Activated naive CD4-positive, alpha-beta T cell treated with anti-CD3 and anti-CD28 coated beads, Interleukin-2, amount 50 U/mL, for 72 hours (primary cell): ENCODE results near the gene KLK1. TPM values are rescaled to one million over a fixed set of nuclear protein-coding genes. Genes with fewer than 3 reads are reported as not detected.
"Not testable (repeated sequence)": the region's sequence is repeated elsewhere in the genome, so short reads cannot be mapped to it uniquely, and the experiment has no call there.

Source experiments
- ATAC-seq, 2 donors: fragments of 150-1000 bp; cut with Tn5 transposase; 2 replicates each; pipeline ENCODE4 v1.10.0; 2021; ENCODE audit warnings: mild to moderate bottlenecking in 2 of 2, moderate library complexity in 2 of 2
- DNase-seq, 2 donors: peaks; one replicate each; pipeline ENCODE4 v3.0.0; 2021 to 2022; ENCODE audit warnings: low spot score in 2 of 2
- H3K27ac Mint-ChIP-seq, 2 donors: one replicate each; pipeline ENCODE4 v1.8.0; 2022; ENCODE audit warnings: mild to moderate bottlenecking in 2 of 2, mixed read lengths in 2 of 2
- H3K36me3 Mint-ChIP-seq, 2 donors: one replicate each; pipeline ENCODE4 v1.8.0; 2022; ENCODE audit warnings: mixed read lengths in 2 of 2
- H3K9me3 Mint-ChIP-seq, 2 donors: one replicate each; pipeline ENCODE4 v1.8.0; 2022; ENCODE audit warnings: mixed read lengths in 2 of 2
- total RNA-seq, 2 donors: library from RNA; stranded (reverse); gene quantifications; one replicate each; pipeline ENCODE4 v1.2.3, GENCODE V29; 2022

The KLK1 gene
- total RNA-seq, 2 donors from 2014 or later: 1.2 to 5.0 TPM

DNA sequence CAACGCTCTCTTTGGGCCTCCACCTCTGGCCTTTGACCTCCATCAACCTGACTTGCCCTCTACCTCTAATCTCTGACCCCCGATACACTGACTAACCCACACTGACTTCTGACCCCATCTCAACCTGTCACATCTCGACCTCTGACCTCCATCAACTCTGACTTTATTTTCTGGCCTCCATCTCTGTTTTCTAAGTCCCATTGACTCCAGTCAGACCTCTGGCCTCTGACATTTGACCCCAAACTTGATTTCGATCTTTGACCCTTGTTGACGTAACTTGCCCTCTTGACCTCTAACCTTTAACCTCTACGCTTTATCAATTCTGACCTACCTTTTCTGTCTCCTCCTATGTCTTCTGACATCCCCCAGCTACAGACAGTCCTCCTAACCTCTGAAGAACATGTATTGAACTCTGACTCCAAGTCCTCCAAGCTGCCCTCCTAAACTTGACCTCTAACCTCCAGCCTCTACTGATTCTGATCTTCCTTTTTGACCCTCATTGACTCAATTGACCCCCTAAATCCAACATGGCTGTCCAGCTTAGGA, 32.6 kb downstream of the KLK1 start:
- H3K9me3 Mint-ChIP-seq: no peaks in the 10 kb centered on the region
- no peaks in the 10 kb centered on the region for H3K36me3 Mint-ChIP-seq
- no peak for DNase-seq
- H3K27ac Mint-ChIP-seq: peak overlapping the region in 1 of 2 donors; percentile 84
- ATAC-seq: peak in 1 of 2 donors; percentile 2

DNA sequence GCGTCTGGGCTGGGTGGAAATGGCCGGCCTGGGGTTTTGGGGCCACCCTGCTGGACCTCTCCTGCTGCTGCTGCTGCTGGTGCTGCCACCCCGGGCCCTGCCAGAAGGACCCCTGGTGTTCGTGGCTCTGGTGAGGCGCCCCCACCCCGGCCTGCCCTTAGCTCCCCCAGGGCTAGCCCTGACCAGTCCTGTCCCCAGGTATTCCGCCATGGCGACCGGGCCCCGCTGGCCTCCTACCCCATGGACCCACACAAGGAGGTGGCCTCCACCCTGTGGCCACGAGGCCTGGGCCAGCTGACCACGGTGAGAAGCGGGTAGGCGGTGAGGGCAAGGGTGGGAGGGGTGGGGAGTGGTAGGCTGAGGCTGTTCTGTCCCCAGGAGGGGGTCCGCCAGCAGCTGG, 33.2 kb downstream of the KLK1 start, which contains the start of gene ACP4:
Gene ACP4, plus strand, starts transcription at position 20 of the 400 bp plus-strand sequence. Its CDS starts 0 bp downstream, at position 20.
- ATAC-seq: peak in 1 of 2 donors; percentile 7
- Mint-ChIP-seq H3K36me3 (no peaks in the 10 kb centered on the region), H3K9me3 (no peaks in the 10 kb centered on the region), H3K27ac (peak within 1 kb of the TSS in 1 of 2 donors; percentile 84)
- no peak for DNase-seq

DNA sequence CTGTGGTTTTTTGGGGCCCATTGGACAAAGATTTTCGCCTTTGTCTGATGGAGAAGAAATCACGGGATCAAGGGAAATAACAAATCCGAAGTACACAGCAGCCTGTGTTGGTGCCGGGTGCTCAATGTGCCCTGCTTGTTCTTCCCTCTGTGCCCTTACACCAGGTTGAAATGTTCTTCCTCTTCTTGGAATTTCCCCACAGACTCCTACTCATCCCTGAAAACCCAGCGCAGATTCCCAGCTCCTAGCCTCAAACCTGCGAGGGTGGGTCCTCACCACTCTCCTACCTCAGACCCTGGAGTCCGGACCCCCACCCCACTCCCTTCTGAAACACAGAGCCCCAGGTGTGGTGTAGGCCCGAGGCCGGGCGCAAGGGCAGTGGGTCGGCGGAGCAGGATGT, 38.3 kb downstream of the KLK1 start:
- no peaks in the 10 kb centered on the region for H3K36me3 Mint-ChIP-seq
- H3K27ac Mint-ChIP-seq: no peak overlapping the region
- no peak for DNase-seq
- ATAC-seq: no peak
- H3K9me3 Mint-ChIP-seq: no peaks in the 10 kb centered on the region

DNA sequence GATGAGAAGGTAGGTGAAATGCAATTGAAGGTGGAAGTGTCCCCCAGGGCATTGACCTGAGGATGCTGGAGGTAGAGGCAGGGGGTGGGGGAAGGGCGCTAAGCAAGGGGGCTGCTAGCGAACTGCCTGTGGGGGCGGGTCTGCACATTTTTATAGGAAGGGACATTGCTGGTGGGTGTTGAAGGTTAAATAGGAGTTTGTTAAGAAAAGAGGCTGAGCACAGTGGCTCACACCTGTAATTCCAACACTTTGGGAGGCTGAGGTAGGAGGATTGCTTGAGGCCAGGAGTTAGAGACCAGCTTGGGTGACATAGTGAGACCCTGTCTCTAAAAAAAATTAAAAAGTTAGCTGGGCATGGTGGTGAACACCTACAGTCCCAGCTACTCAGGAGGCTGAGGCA, 38.9 kb downstream of the KLK1 start:
- H3K36me3 Mint-ChIP-seq: no peaks in the 10 kb centered on the region
- H3K27ac Mint-ChIP-seq: no peak overlapping the region
- DNase-seq (no peak), ATAC-seq (no peak)
- no peaks in the 10 kb centered on the region for H3K9me3 Mint-ChIP-seq

DNA sequence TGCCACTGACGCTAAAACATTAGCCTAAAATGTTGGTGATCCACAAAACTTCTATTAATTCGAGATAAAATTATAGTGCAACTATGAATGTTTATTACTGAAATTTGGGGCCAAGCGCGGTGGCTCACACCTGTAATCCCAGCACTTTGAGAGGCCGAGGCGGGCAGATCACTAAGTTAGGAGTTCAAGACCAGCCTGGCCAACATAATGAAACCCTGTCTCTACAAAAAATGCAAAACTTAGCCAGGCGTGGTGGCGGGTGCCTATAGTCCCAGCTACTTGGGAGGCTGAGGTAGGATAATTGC, 39.8 kb downstream of the KLK1 start:
- DNase-seq, H3K36me3 Mint-ChIP-seq, ATAC-seq, H3K9me3 Mint-ChIP-seq: not testable (repeated sequence)
- peak overlapping the region in 1 of 2 donors; percentile 60 for H3K27ac Mint-ChIP-seq

DNA sequence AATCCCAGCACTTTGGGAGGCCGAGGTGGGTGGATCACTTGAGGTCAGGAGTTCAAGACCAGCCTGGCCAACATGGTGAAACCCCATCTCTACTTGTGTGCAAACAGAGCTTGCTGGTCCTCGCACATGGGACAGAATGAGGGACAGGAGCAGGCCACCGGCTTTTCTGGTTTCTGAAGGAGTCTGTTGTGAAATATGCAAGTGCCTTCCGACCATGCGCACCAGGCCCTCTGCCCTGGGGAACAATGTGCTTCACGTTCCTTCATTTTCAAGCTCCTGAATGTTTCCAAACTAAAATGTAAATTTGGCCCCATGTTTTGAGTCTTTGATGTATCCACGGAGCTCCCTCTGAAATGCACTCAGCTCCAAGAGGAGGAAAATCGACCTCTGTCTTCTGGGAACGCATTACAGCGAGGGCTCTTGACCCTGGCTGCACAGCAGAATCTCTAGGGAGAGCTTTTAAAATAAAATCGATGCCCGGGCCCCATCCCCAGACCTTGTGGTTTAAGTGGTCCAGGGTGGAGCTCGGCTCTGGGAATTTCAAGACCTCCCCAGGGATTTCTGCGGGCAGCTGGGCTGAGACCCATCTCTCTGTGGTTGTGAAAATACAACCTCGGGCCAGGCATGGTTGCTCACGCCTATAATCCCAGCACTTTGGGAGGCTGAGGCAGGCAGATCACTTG, 42.7 kb downstream of the KLK1 start:
- Mint-ChIP-seq H3K36me3 (no peaks in the 10 kb centered on the region), H3K27ac (no peak overlapping the region), H3K9me3 (no peaks in the 10 kb centered on the region)
- ATAC-seq (no peak), DNase-seq (no peak)

DNA sequence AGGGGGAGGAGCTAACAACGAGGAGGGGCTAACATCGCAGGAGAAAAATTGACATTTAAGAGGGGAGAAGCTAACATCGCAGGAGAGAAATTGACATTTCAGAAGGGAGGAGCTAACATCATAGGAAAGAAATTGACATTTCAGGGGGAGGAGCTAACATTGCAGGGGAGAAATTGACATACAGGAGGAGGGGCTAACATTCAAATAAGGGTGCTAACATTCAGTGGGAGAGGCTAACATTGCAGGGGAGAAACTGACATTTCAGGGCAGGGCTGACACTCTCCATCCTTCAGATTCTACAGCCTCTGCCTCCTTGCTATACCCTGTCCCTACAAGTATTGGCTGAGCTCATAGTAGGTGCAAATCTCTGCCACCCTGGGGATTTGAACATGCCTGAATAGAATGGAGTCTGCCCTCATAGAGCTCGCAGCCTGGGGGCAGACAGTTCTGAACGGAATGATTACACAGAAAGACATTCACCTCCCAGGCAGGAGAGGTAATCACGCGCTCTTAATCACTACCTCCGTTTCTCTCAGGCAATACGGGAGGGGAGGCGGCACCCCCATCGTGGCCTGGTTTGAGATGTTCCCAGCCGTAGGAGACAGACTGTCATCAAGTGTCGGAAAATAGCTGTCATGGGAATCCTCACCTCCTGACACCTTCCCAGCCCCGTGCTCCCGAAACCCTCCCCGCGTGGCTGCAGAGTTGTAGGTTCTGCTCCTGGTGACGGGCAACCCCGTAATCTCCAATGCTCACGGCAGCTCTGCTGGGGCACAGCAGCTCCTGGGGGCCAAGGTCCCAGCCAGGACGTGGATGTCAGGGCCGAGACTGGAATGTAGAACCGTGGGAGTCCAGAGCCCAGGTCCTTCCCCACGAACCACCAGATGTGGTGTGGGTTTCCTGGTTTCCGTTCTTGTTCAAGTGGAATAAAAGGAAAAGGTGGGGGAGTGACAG, 43.8 kb downstream of the KLK1 start:
- Mint-ChIP-seq H3K36me3 (no peaks in the 10 kb centered on the region), H3K9me3 (no peaks in the 10 kb centered on the region), H3K27ac (no peak overlapping the region)
- ATAC-seq (peak in 1 of 2 donors; percentile 25), DNase-seq (no peak)

DNA sequence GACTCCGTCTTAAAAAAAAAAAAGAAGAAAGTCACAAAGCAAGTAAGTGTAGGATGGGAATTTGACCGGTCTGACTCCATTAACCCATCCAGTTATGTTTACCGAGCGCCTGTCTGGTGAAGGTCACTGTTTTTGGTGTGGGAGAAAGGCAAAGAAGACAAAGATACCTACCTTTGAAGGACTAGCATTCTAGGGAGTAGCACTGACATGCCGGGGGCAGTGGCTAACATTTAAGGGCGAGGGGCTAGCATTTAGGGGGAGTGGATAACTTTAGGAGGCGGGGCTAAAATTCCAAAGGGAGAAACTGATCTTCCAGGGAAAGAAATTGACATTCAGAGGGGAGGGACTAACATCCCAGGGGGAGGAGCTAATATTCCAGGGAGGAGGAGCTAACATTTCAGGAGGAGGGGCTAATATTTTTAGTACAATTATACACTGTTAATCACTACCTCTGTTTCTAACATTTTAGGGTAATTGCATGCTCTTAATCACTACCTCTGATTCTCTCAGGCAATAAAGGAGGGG, 44.6 kb downstream of the KLK1 start:
- Mint-ChIP-seq H3K9me3 (no peaks in the 10 kb centered on the region), H3K36me3 (no peaks in the 10 kb centered on the region), H3K27ac (no peak overlapping the region)
- DNase-seq (no peak), ATAC-seq (no peak)

DNA sequence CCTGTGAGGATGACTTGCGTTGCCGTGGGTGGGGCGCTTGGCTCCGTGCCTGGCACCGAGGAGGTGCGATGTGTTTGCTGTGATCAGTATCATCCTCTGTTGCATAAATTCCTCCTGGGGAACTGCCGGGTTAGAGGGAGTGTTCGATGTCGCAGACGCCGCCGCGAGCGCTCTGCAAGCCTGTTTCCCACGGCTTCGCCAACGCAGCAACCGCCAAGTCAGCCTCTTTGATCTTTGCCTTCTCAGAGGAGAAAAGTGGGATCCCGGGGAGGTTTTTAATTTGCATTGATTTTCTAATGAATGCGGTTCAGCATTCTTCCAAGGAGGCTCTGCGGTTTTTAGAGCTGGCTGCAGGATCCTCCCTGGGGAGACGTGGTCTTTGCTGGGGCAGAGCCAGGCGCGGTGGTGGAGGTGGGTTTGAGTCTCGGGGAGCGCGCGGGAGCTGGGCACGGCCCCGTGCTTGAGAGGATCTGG, 45.7 kb downstream of the KLK1 start:
- no peaks in the 10 kb centered on the region for H3K36me3 Mint-ChIP-seq
- no peak overlapping the region for H3K27ac Mint-ChIP-seq
- DNase-seq: no peak
- ATAC-seq: no peak
- no peaks in the 10 kb centered on the region for H3K9me3 Mint-ChIP-seq

DNA sequence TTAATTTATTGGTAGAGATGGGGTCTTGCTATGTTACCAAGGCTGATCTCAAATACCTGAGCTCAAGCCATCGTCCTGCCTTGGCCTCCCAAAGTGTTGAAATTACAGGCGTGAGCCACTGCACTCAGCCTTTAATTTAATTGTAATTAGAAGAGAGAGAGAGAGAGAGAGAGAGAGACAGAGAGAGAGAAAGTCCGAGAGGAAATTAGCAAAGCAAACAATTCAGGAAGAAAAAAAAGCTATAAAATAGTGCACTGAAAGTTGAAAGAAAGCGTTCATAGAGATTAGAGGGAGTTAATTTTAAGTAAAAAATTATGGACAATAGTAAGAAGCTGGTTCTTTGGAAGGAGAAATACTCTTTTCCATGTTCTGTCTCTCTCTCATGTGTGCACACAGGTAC, 46.3 kb downstream of the KLK1 start:
- ATAC-seq: no peak
- Mint-ChIP-seq H3K36me3 (no peaks in the 10 kb centered on the region), H3K27ac (no peak overlapping the region), H3K9me3 (no peaks in the 10 kb centered on the region)
- DNase-seq: no peak

DNA sequence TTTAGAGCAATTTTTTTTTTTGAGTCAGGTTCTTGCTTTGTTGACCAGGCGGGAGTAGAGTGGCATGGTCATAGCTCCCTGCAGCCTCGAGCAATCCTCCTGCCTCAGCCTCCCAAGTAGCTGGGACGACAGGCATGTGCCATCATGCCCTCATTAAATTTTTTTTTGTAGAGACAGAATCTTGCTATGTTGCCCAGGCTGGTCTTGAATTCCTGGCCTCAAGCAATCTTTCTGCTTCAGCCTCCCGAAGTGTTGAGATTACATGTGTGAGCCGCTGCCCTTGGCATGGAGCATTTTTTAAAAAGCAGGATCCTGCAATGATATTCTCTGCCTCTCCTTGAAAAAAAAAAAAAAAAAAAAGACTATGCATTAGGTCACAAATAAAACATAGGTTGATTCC, 47.5 kb downstream of the KLK1 start:
- Mint-ChIP-seq H3K27ac (no peak overlapping the region), H3K9me3 (no peaks in the 10 kb centered on the region), H3K36me3 (no peaks in the 10 kb centered on the region)
- DNase-seq (no peak), ATAC-seq (no peak)

DNA sequence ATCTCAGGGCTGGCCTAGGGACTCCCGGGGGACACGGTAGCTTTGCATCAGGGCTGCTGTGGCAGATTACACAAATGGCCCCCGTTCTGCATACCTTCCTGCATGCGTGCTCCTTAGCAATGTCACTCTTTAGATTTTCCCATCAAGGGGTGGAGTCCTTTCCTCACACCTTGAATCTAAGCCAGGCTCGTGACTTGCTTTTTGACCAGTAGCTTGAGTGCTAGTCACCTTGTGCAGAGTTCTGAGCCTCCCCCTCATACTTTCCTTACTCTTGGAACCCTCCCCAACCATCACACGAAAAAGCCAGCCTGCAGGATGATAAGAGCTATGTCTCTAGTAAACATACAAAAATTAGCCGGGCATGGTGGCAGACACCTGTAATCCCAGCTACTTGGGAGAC, 50.1 kb downstream of the KLK1 start:
- not testable (repeated sequence) for DNase-seq, H3K9me3 Mint-ChIP-seq, H3K27ac Mint-ChIP-seq

DNA sequence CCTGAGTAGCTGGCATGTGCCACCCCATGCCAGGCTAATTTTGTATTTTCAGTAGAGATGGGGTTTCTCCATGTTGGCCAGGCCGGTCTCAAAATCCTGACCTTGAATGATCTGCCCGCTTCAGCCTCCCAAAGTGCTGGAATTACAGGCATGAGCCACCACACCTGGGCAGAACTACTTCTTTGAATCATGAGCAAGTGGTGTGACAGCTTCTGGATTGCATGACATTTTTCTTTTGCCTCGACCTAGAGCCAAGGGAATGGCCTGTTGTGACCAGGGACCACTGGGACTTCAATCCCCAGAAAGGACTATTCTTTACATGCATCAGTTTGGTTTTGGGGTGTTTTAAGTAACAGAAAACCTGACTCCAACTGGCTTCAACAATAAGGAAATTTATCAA, 50.7 kb downstream of the KLK1 start:
- not testable (repeated sequence) for H3K27ac Mint-ChIP-seq, DNase-seq, H3K9me3 Mint-ChIP-seq, ATAC-seq, H3K36me3 Mint-ChIP-seq

More for the DNA sequence above, 50.1 kb downstream of the KLK1 start:
- not testable (repeated sequence) for H3K36me3 Mint-ChIP-seq, ATAC-seq

DNA sequence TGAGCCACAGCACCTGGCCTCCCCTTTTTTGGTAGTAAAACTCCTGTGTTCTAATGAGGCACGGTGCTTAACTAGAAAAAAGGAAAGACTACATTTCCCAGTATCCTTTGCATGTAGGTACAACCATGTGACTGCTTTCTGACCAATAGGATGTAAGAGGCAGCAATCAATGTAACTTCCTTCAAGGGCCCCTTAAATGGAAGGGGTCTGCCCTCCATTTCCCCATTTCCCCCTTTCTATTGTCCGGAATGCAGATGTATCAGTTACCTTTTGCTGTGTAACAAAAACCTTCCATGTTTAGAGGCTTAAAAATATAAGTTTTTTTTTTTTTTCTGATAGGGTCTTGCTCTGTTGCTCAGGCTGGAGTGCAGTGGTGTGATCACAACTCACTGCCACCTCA, 51.1 kb downstream of the KLK1 start:
- Mint-ChIP-seq H3K36me3 (no peaks in the 10 kb centered on the region), H3K9me3 (no peaks in the 10 kb centered on the region), H3K27ac (no peak overlapping the region)
- DNase-seq (no peak), ATAC-seq (peak in 1 of 2 donors; percentile 63)

DNA sequence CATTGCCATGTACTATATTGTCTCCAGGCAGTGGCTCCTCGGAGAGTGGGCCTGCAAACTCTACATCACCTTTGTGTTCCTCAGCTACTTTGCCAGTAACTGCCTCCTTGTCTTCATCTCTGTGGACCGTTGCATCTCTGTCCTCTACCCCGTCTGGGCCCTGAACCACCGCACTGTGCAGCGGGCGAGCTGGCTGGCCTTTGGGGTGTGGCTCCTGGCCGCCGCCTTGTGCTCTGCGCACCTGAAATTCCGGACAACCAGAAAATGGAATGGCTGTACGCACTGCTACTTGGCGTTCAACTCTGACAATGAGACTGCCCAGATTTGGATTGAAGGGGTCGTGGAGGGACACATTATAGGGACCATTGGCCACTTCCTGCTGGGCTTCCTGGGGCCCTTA, 52.7 kb downstream of the KLK1 start:
- Mint-ChIP-seq H3K9me3 (no peaks in the 10 kb centered on the region), H3K36me3 (no peaks in the 10 kb centered on the region), H3K27ac (no peak overlapping the region)
- DNase-seq: no peak
- ATAC-seq: no peak

DNA sequence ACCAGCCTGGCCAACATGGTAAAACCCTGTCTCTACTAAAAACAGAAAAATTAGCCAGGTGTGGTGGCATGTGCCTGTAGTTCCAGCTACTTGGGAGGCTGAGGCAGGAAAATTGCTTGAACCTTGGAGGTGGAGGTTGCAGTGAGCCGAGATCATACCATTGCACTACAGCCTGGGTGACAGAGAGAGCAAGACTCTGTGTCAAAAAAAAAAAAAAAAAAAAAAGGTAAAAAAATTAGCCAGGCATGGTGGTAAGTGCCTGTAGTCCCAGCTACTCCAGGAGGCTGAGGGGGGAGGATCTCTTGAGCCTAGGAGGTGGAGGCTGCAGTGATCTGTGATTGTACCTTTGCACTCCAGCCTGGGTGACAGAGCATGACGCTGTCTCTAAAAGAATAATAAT, 53.4 kb downstream of the KLK1 start, which contains the start of gene GPR32:
Gene GPR32, plus strand, starts transcription at position 301 of the 400 bp plus-strand sequence. CDS start 137 bp downstream, outside the sequence.
- H3K36me3 Mint-ChIP-seq, ATAC-seq, H3K9me3 Mint-ChIP-seq, DNase-seq, H3K27ac Mint-ChIP-seq: not testable (repeated sequence)
